Measurements from ENCODE around the gene LMCD1.

- TF ChIP-seq CTCF (IDR thresholded peaks at IDR 0.05; ENCODE audit: insufficient read depth, low read length) (no peak), POLR2AphosphoS5 (IDR thresholded peaks at IDR 0.05; ENCODE audit: low read depth) (no peak), REST (IDR thresholded peaks at IDR 0.05; ENCODE audit: insufficient replicate concordance, low read depth) (no peak), GABPA (IDR thresholded peaks at IDR 0.05; ENCODE audit: low read depth) (no peak), SPI1 (IDR thresholded peaks at IDR 0.05; ENCODE audit: borderline replicate concordance, low read depth) (no peak)
These were observed 20.9 kb upstream of the LMCD1 start for GRCh38 chr3:8480699-8481098.
